HepG2 (cell line): ENCODE measurements around the gene UTP25. TPM values are rescaled to one million over a fixed set of nuclear protein-coding genes. Genes with fewer than 3 reads are reported as not detected.
A peak's percentile ranks its signal among the peaks of the same experiment; 100 is the strongest.

ENCODE experiments used
- ATF7 ChIP-seq, 2 experiments: fragments of 450-650 bp in 1 of 2; sonication (generic) in 1 of 2; formaldehyde crosslinking in 1 of 2; IDR thresholded peaks; 2 replicates each; pipeline versions ENCODE4 v1.4.0 to v1.6.1; 2016 to 2020; ENCODE audit warnings: antibody characterized with exemption in 1 of 2, mild to moderate bottlenecking in 1 of 2, missing genetic modification reagents in 1 of 2
- CEBPG ChIP-seq: IDR thresholded peaks from 2 replicates; pipeline ENCODE4 v1.6.1; 2016
- CREB3 ChIP-seq: sonication (generic); formaldehyde crosslinking; IDR thresholded peaks from 2 replicates; pipeline ENCODE4 v1.5.0; 2020; ENCODE audit warnings: missing genetic modification reagents
- E2F2 ChIP-seq: sonication (generic); formaldehyde crosslinking; IDR thresholded peaks from 2 replicates; pipeline ENCODE4 v1.4.0; 2020; ENCODE audit warnings: missing genetic modification reagents, borderline replicate concordance
- FOSL2 ChIP-seq: sonication (generic); formaldehyde crosslinking; IDR thresholded peaks from 2 replicates; pipeline ENCODE4 v1.4.0; 2020; ENCODE audit warnings: missing genetic modification reagents
- IKZF4 ChIP-seq: sonication (generic); formaldehyde crosslinking; IDR thresholded peaks from 2 replicates; pipeline ENCODE4 v1.5.1; 2020; ENCODE audit warnings: borderline replicate concordance, mild to moderate bottlenecking, low read depth, missing genetic modification reagents; ENCODE audit errors: not compliant biosample characterization
- MAX ChIP-seq: IDR thresholded peaks from 2 replicates; pipeline ENCODE4 v1.6.1; 2012; ENCODE audit warnings: inconsistent platforms
- MED8 ChIP-seq: sonication (generic); formaldehyde crosslinking; IDR thresholded peaks from 2 replicates; pipeline ENCODE4 v1.8.1; 2023; ENCODE audit warnings: mild to moderate bottlenecking, missing genetic modification reagents; ENCODE audit not compliant: insufficient replicate concordance
- MIER3 ChIP-seq: IDR thresholded peaks from 2 replicates; pipeline ENCODE4 v1.6.1; 2016; ENCODE audit warnings: missing compliant biosample characterization, borderline replicate concordance
- MIXL1 ChIP-seq: IDR thresholded peaks from 2 replicates; pipeline ENCODE4 v1.6.1; 2016
- NFKB2 ChIP-seq: sonication (generic); formaldehyde crosslinking; IDR thresholded peaks from 2 replicates; pipeline ENCODE4 v1.4.0; 2020; ENCODE audit warnings: missing genetic modification reagents, borderline replicate concordance
- PCBP1 ChIP-seq: fragments of 200-400 bp; formaldehyde crosslinking; IDR thresholded peaks from 2 replicates; pipeline ENCODE4 v1.6.1; 2017; ENCODE audit warnings: mild to moderate bottlenecking, low read depth, low read length, borderline replicate concordance
- PHF20 ChIP-seq: sonication (generic); formaldehyde crosslinking; IDR thresholded peaks from 2 replicates; pipeline ENCODE4 v1.5.0; 2020; ENCODE audit warnings: mild to moderate bottlenecking, missing genetic modification reagents
- SNRNP70 ChIP-seq: fragments of 200-400 bp; formaldehyde crosslinking; IDR thresholded peaks from 2 replicates; pipeline ENCODE4 v1.6.1; 2017; ENCODE audit warnings: mild to moderate bottlenecking, low read depth, low read length, moderate library complexity
- STAT5B ChIP-seq: sonication (generic); formaldehyde crosslinking; IDR thresholded peaks from 2 replicates; pipeline ENCODE4 v1.4.0; 2020; ENCODE audit warnings: missing genetic modification reagents
- ZFP36 ChIP-seq: fragments of 150-350 bp; IDR thresholded peaks from 2 replicates; pipeline ENCODE4 v1.6.1; 2018; ENCODE audit warnings: borderline replicate concordance, low read length, low read depth; ENCODE audit not compliant: partially characterized antibody
- ZFP36L1 ChIP-seq: sonication (generic); formaldehyde crosslinking; IDR thresholded peaks from 2 replicates; pipeline ENCODE4 v1.8.0; 2022; ENCODE audit warnings: mild to moderate bottlenecking, missing genetic modification reagents, moderate library complexity
- ZFP91 ChIP-seq: sonication (generic); formaldehyde crosslinking; IDR thresholded peaks from 2 replicates; pipeline ENCODE4 v1.9.0; 2022; ENCODE audit warnings: missing genetic modification reagents, mild to moderate bottlenecking, borderline replicate concordance
- ZFY ChIP-seq: sonication (generic); formaldehyde crosslinking; IDR thresholded peaks from 2 replicates; pipeline ENCODE4 v1.4.0; 2020; ENCODE audit warnings: missing genetic modification reagents
- ZNF3 ChIP-seq: IDR thresholded peaks from 2 replicates; pipeline ENCODE4 v1.7.0; 2017; ENCODE audit warnings: inconsistent platforms
- ZNF557 ChIP-seq: sonication (generic); formaldehyde crosslinking; IDR thresholded peaks from 2 replicates; pipeline ENCODE4 v1.4.0; 2020; ENCODE audit warnings: missing genetic modification reagents
- ZNF784 ChIP-seq: sonication (generic); formaldehyde crosslinking; IDR thresholded peaks from 2 replicates; pipeline ENCODE4 v1.5.1; 2020; ENCODE audit warnings: missing genetic modification reagents, mild to moderate bottlenecking, borderline replicate concordance
- ZSCAN5A ChIP-seq: sonication (generic); formaldehyde crosslinking; IDR thresholded peaks from 2 replicates; pipeline ENCODE4 v1.8.0; 2022; ENCODE audit warnings: mild to moderate bottlenecking, missing genetic modification reagents, borderline replicate concordance
- polyA plus RNA-seq, 8 experiments: library from polyadenylated mRNA; depleted of rRNA in 3 of 8; stranded (reverse) in 7 of 8; unstranded in 1 of 8; fragments of >200 nt; fragmentation: Illumina TruSeq in 4 of 8; extraction: Trizol in 4 of 8; gene quantifications; 2 replicates each; pipeline versions ENCODE4 v1.2.1 to v1.2.3, GENCODE V29; 2011 to 2016; ENCODE audit warnings: low read depth in 4 of 8, missing spikeins in 1 of 8, mixed read lengths in 1 of 8; ENCODE audit not compliant: insufficient read depth in 1 of 8
- total RNA-seq, 5 experiments: library from RNA; depleted of rRNA; stranded (reverse); fragments of >200 nt; fragmentation: Illumina TruSeq; extraction: Trizol; gene quantifications; 2 replicates each; pipeline ENCODE4 v1.2.3, GENCODE V29; 2016; ENCODE audit warnings: low read depth in 1 of 5

The UTP25 gene
- total and polyA plus RNA-seq, 2 of the 13 experiments (the other 11 are each of a cell fraction or from before 2014, with no cell fraction given), result 4.8 to 5.7 TPM

GRCh38 chr1:209827384-209828262 lies at the start of gene UTP25 (continued):
- TF ChIP-seq E2F2 (CRISPR knock-in tag), result no peak
- no peak for TF ChIP-seq ATF7 (IDR thresholded peaks at IDR 0.05)
- no peak for TF ChIP-seq ATF7 (CRISPR knock-in tag; IDR thresholded peaks at IDR 0.05)
- peak; percentile 79; the same call in 1 of the 2 replicates for TF ChIP-seq MIER3 (CRISPR knock-in tag)
- TF ChIP-seq PCBP1, result no peak
- peak; percentile 58; the same call in 1 of the 2 replicates for TF ChIP-seq ZFY (CRISPR knock-in tag)
- no peak for TF ChIP-seq SNRNP70
- peak; percentile 33; the same call in 1 of the 2 replicates for TF ChIP-seq CEBPG
- no peak for TF ChIP-seq IKZF4 (CRISPR knock-in tag)
- TF ChIP-seq ZFP91 (CRISPR knock-in tag), result peak; percentile 75
- TF ChIP-seq FOSL2 (CRISPR knock-in tag), result peak; percentile 44; the same call in 1 of the 2 replicates
- TF ChIP-seq NFKB2 (CRISPR knock-in tag), result peak; percentile 27; the same call in 1 of the 2 replicates
- no peak for TF ChIP-seq ZNF3
- no peak for TF ChIP-seq ZSCAN5A (CRISPR knock-in tag)
- no peak for TF ChIP-seq CREB3 (CRISPR knock-in tag)
- no peak for TF ChIP-seq ZNF784 (CRISPR knock-in tag)
- peak; percentile 100 for TF ChIP-seq MAX
- no peak for TF ChIP-seq ZFP36
- TF ChIP-seq STAT5B, result no peak
- TF ChIP-seq ZNF557 (CRISPR knock-in tag), result no peak
- TF ChIP-seq PHF20 (CRISPR knock-in tag), result peak; percentile 97
- peak; percentile 41; the same call in 1 of the 2 replicates for TF ChIP-seq MIXL1 (CRISPR knock-in tag)
- peak; percentile 25 for TF ChIP-seq MED8
- peak; percentile 85 for TF ChIP-seq ZFP36L1
